ENCODE data around the gene NUFIP1. TPM values are rescaled to one million over a fixed set of nuclear protein-coding genes. Genes with fewer than 3 reads are reported as not detected.

NUFIP1 gene
- total RNA-seq, 2 experiments from 2014 or later = 5.1 TPM

- Mint-ChIP-seq H3K36me3 (peaks cover 5% of the 10 kb centered on the region), H3K4me1 (no peaks in the 10 kb centered on the region), H3K4me3 (no peak overlapping the region), H3K27ac (no peak overlapping the region), H3K27me3 (no peaks in the 10 kb centered on the region), H3K9me3 (no peaks in the 10 kb centered on the region)
- ATAC-seq (ENCODE audit: low read depth) = no peak
- POLR2A ChIA-PET = no interaction called here
- DNase-seq = no peak
Measured at GRCh38 chr13:44978328-44978727, 10.9 kb downstream of the NUFIP1 start.

- Mint-ChIP-seq H3K27me3 (no peaks in the 10 kb centered on the region), H3K4me1 (no peaks in the 10 kb centered on the region), H3K27ac (no peak overlapping the region), H3K4me3 (no peak overlapping the region), H3K36me3 (peaks cover 5% of the 10 kb centered on the region), H3K9me3 (no peaks in the 10 kb centered on the region)
- POLR2A ChIA-PET = no interaction called here
- no peak for DNase-seq
- ATAC-seq (ENCODE audit: low read depth) = no peak
Measured at GRCh38 chr13:44976949-44977583, 12.2 kb downstream of the NUFIP1 start.

GRCh38 chr13:44976196-44976595 lies 13.1 kb downstream of the NUFIP1 start:
- no peak overlapping the region for H3K27ac Mint-ChIP-seq
- H3K4me1 Mint-ChIP-seq = no peaks in the 10 kb centered on the region
- H3K9me3 Mint-ChIP-seq = no peaks in the 10 kb centered on the region
- no peaks in the 10 kb centered on the region for H3K27me3 Mint-ChIP-seq
- no peak overlapping the region for H3K4me3 Mint-ChIP-seq
- H3K36me3 Mint-ChIP-seq = peaks cover 5% of the 10 kb centered on the region
- POLR2A ChIA-PET = no interaction called here
- ATAC-seq (ENCODE audit: low read depth) (no peak), DNase-seq (no peak)

- H3K4me3 Mint-ChIP-seq = no peak overlapping the region
- peaks cover 4% of the 10 kb centered on the region for H3K36me3 Mint-ChIP-seq
- POLR2A ChIA-PET = no interaction called here
- no peaks in the 10 kb centered on the region for H3K9me3 Mint-ChIP-seq
- ATAC-seq (ENCODE audit: low read depth) (no peak), DNase-seq (no peak)
- no peaks in the 10 kb centered on the region for H3K27me3 Mint-ChIP-seq
- H3K4me1 Mint-ChIP-seq = no peaks in the 10 kb centered on the region
- H3K27ac Mint-ChIP-seq = no peak overlapping the region
Measured at GRCh38 chr13:44974056-44974793, 15.0 kb downstream of the NUFIP1 start.

- no peaks in the 10 kb centered on the region for H3K4me1 Mint-ChIP-seq
- POLR2A ChIA-PET = no interaction called here
- H3K27ac Mint-ChIP-seq = no peak overlapping the region
- no peaks in the 10 kb centered on the region for H3K9me3 Mint-ChIP-seq
- no peaks in the 10 kb centered on the region for H3K36me3 Mint-ChIP-seq
- DNase-seq = no peak
- no peak for ATAC-seq (ENCODE audit: low read depth)
- H3K27me3 Mint-ChIP-seq = no peaks in the 10 kb centered on the region
- no peak overlapping the region for H3K4me3 Mint-ChIP-seq
Measured at GRCh38 chr13:44972956-44973581, 16.2 kb downstream of the NUFIP1 start.

- peaks cover under 1% of the 10 kb centered on the region for H3K36me3 Mint-ChIP-seq
- H3K9me3 Mint-ChIP-seq = no peaks in the 10 kb centered on the region
- no peak overlapping the region for H3K27ac Mint-ChIP-seq
- ATAC-seq (ENCODE audit: low read depth) (no peak), DNase-seq (no peak)
- H3K27me3 Mint-ChIP-seq = no peaks in the 10 kb centered on the region
- POLR2A ChIA-PET = no interaction called here
- no peaks in the 10 kb centered on the region for H3K4me1 Mint-ChIP-seq
- H3K4me3 Mint-ChIP-seq = no peak overlapping the region
Measured at GRCh38 chr13:44971656-44972595, 17.3 kb downstream of the NUFIP1 start.

- Mint-ChIP-seq H3K27me3 (no peaks in the 10 kb centered on the region), H3K9me3 (no peaks in the 10 kb centered on the region), H3K27ac (no peak overlapping the region), H3K36me3 (peaks cover 10% of the 10 kb centered on the region), H3K4me3 (no peak overlapping the region), H3K4me1 (no peaks in the 10 kb centered on the region)
- DNase-seq (no peak), ATAC-seq (ENCODE audit: low read depth) (no peak)
- POLR2A ChIA-PET = no interaction called here
Measured at GRCh38 chr13:44969551-44970484, 19.5 kb downstream of the NUFIP1 start.

GRCh38 chr13:44968434-44968815 lies 20.8 kb downstream of the NUFIP1 start:
- peaks cover 17% of the 10 kb centered on the region for H3K36me3 Mint-ChIP-seq
- no peaks in the 10 kb centered on the region for H3K27me3 Mint-ChIP-seq
- no peaks in the 10 kb centered on the region for H3K4me1 Mint-ChIP-seq
- H3K9me3 Mint-ChIP-seq = peaks cover 2% of the 10 kb centered on the region
- ATAC-seq (ENCODE audit: low read depth) = no peak
- no peak for DNase-seq
- POLR2A ChIA-PET = no interaction called here
- no peak overlapping the region for H3K4me3 Mint-ChIP-seq
- H3K27ac Mint-ChIP-seq = no peak overlapping the region

GRCh38 chr13:44967704-44968433 lies 21.4 kb downstream of the NUFIP1 start:
- H3K9me3 Mint-ChIP-seq = peaks cover 2% of the 10 kb centered on the region
- H3K4me3 Mint-ChIP-seq = no peak overlapping the region
- no peaks in the 10 kb centered on the region for H3K4me1 Mint-ChIP-seq
- POLR2A ChIA-PET = no interaction called here
- ATAC-seq (ENCODE audit: low read depth) (no peak), DNase-seq (no peak)
- H3K27ac Mint-ChIP-seq = no peak overlapping the region
- no peaks in the 10 kb centered on the region for H3K27me3 Mint-ChIP-seq
- H3K36me3 Mint-ChIP-seq = peaks cover 22% of the 10 kb centered on the region

GRCh38 chr13:44961997-44962396 lies 27.3 kb downstream of the NUFIP1 start:
- no peaks in the 10 kb centered on the region for H3K27me3 Mint-ChIP-seq
- DNase-seq (no peak), ATAC-seq (ENCODE audit: low read depth) (no peak)
- peaks cover 10% of the 10 kb centered on the region for H3K9me3 Mint-ChIP-seq
- H3K27ac Mint-ChIP-seq = no peak overlapping the region
- H3K4me1 Mint-ChIP-seq = no peaks in the 10 kb centered on the region
- POLR2A ChIA-PET = no interaction called here
- no peak overlapping the region for H3K4me3 Mint-ChIP-seq
- peaks cover 42% of the 10 kb centered on the region for H3K36me3 Mint-ChIP-seq

GRCh38 chr13:44955406-44955805 lies 33.9 kb downstream of the NUFIP1 start:
- H3K4me3 Mint-ChIP-seq = no peak overlapping the region
- H3K27ac Mint-ChIP-seq = no peak overlapping the region
- H3K4me1 Mint-ChIP-seq = no peaks in the 10 kb centered on the region
- POLR2A ChIA-PET = no interaction called here
- no peak for DNase-seq
- H3K9me3 Mint-ChIP-seq = no peaks in the 10 kb centered on the region
- peaks cover 3% of the 10 kb centered on the region for H3K36me3 Mint-ChIP-seq
- no peak for ATAC-seq (ENCODE audit: low read depth)
- H3K27me3 Mint-ChIP-seq = no peaks in the 10 kb centered on the region

- Mint-ChIP-seq H3K27me3 (no peaks in the 10 kb centered on the region), H3K36me3 (peaks cover 4% of the 10 kb centered on the region), H3K9me3 (no peaks in the 10 kb centered on the region), H3K4me1 (peaks cover 2% of the 10 kb centered on the region), H3K4me3 (no peak overlapping the region), H3K27ac (no peak overlapping the region)
- DNase-seq = no peak
- POLR2A ChIA-PET = interaction anchor here (0.9 kb wide), 1 partner anchor 51 kb away, joined by 3 read pairs; no protein-coding TSS in a partner anchor
- no peak for ATAC-seq (ENCODE audit: low read depth)
Measured at GRCh38 chr13:44954224-44954623, 35.0 kb downstream of the NUFIP1 start.

All from activated naive CD8-positive, alpha-beta T cell treated with anti-CD3 and anti-CD28 coated beads, Interleukin-2, amount 10 ng/mL, durations not matched to agents 7 days and 5 days (primary cell).